ENCODE measurements around the gene PCNT. TPM values are rescaled to one million over a fixed set of nuclear protein-coding genes. Genes with fewer than 3 reads are reported as not detected.
A peak's percentile ranks its signal among the peaks of the same experiment; 100 is the strongest.
"Not testable (repeated sequence)": the region's sequence is repeated elsewhere in the genome, so short reads cannot be mapped to it uniquely, and the experiment has no call there.

The PCNT gene
- total RNA-seq, 6 experiments from 2014 or later, result 23.2 to 26.9 (median 25.5) TPM

GRCh38 chr21:46458315-46459023 lies 134.5 kb downstream of the PCNT start, which contains the start of gene DIP2A:
TSS of gene DIP2A (plus strand) at chr21:46458891. CDS start at chr21:46459132, 241 bp downstream.
- H3K27ac Mint-ChIP-seq, result peak within 1 kb of the TSS; percentile 92
- peak within 1 kb of the TSS; percentile 94 for H3K4me3 Mint-ChIP-seq
- peaks cover 49% of the 10 kb centered on the region for H3K4me1 Mint-ChIP-seq (ENCODE audit: low read depth)
- H3K27me3 Mint-ChIP-seq (ENCODE audit: insufficient read depth), result no peaks in the 10 kb centered on the region; the same call in 1 of the 2 replicates
- H3K9me3 Mint-ChIP-seq, result no peaks in the 10 kb centered on the region
- TF ChIP-seq CTCF (IDR thresholded peaks at IDR 0.05), result no peak; the same call in 1 of the 2 replicates
- DNase-seq, result peak; percentile 95
- peaks cover under 1% of the 10 kb centered on the region; the same call in 1 of the 2 replicates for H3K36me3 Mint-ChIP-seq (ENCODE audit: low read depth)

GRCh38 chr21:46459024-46459355 lies 135.0 kb downstream of the PCNT start:
- Mint-ChIP-seq H3K4me3 (peak overlapping the region; percentile 94), H3K4me1 (ENCODE audit: low read depth) (peaks cover 49% of the 10 kb centered on the region), H3K9me3 (no peaks in the 10 kb centered on the region), H3K27ac (no peak overlapping the region), H3K27me3 (ENCODE audit: insufficient read depth) (no peaks in the 10 kb centered on the region), H3K36me3 (ENCODE audit: low read depth) (no peaks in the 10 kb centered on the region)
- TF ChIP-seq CTCF (IDR thresholded peaks at IDR 0.05), result no peak
- DNase-seq, result no peak

GRCh38 chr21:46459356-46460112 lies 135.6 kb downstream of the PCNT start:
- peak; percentile 30 for DNase-seq
- H3K27me3 Mint-ChIP-seq (ENCODE audit: insufficient read depth), result no peaks in the 10 kb centered on the region
- peaks cover 49% of the 10 kb centered on the region for H3K4me1 Mint-ChIP-seq (ENCODE audit: low read depth)
- peak overlapping the region; percentile 94 for H3K4me3 Mint-ChIP-seq
- no peak for TF ChIP-seq CTCF (IDR thresholded peaks at IDR 0.05)
- H3K9me3 Mint-ChIP-seq, result no peaks in the 10 kb centered on the region
- H3K27ac Mint-ChIP-seq, result peak overlapping the region; percentile 92
- H3K36me3 Mint-ChIP-seq (ENCODE audit: low read depth), result peaks cover under 1% of the 10 kb centered on the region; the same call in 1 of the 2 replicates

GRCh38 chr21:46461909-46462308 lies 138.0 kb downstream of the PCNT start:
- no peak for TF ChIP-seq CTCF (IDR thresholded peaks at IDR 0.05)
- Mint-ChIP-seq H3K9me3 (no peaks in the 10 kb centered on the region), H3K36me3 (ENCODE audit: low read depth) (peaks cover 8% of the 10 kb centered on the region; the same call in 1 of the 2 replicates), H3K4me1 (ENCODE audit: low read depth) (peaks cover 28% of the 10 kb centered on the region), H3K27ac (no peak overlapping the region; the same call in 1 of the 2 replicates), H3K4me3 (no peak overlapping the region), H3K27me3 (ENCODE audit: insufficient read depth) (no peaks in the 10 kb centered on the region)
- DNase-seq, result no peak

GRCh38 chr21:46465153-46465552 lies 141.2 kb downstream of the PCNT start:
- not testable (repeated sequence) for H3K27me3 Mint-ChIP-seq (ENCODE audit: insufficient read depth); H3K4me3 Mint-ChIP-seq; H3K27ac Mint-ChIP-seq; H3K9me3 Mint-ChIP-seq; DNase-seq
- peaks cover 13% of the 10 kb centered on the region; the same call in 1 of the 2 replicates for H3K36me3 Mint-ChIP-seq (ENCODE audit: low read depth)
- H3K4me1 Mint-ChIP-seq (ENCODE audit: low read depth), result peaks cover 17% of the 10 kb centered on the region

- no peak overlapping the region for H3K27ac Mint-ChIP-seq
- TF ChIP-seq CTCF (IDR thresholded peaks at IDR 0.05), result no peak
- no peak for DNase-seq
- peaks cover 13% of the 10 kb centered on the region; the same call in 1 of the 2 replicates for H3K36me3 Mint-ChIP-seq (ENCODE audit: low read depth)
- H3K9me3 Mint-ChIP-seq, result no peaks in the 10 kb centered on the region
- H3K4me3 Mint-ChIP-seq, result no peak overlapping the region
- H3K4me1 Mint-ChIP-seq (ENCODE audit: low read depth), result peaks cover 12% of the 10 kb centered on the region; the same call in 1 of the 2 replicates
- no peaks in the 10 kb centered on the region for H3K27me3 Mint-ChIP-seq (ENCODE audit: insufficient read depth)
These were observed 141.7 kb downstream of the PCNT start for GRCh38 chr21:46465651-46466050.
